Adrenal gland (tissue), 12 donors: ENCODE measurements around the gene CHD1L. TPM values are rescaled to one million over a fixed set of nuclear protein-coding genes. Genes with fewer than 3 reads are reported as not detected.

Source experiments
- DNase-seq, 7 donors: peaks; one replicate each; pipeline ENCODE4 v3.0.0-alpha.2; 2019 to 2020
- H3K27ac ChIP-seq, 5 donors: fragments of 200-600 bp; sonication (generic) in 4 of 5; 1 replicate in 3 of 5; 2 replicates in 2 of 5; pipeline versions ENCODE4 v1.5.1 to v1.8.0; 2016 to 2020; ENCODE audit warnings: mild to moderate bottlenecking in 1 of 5
- H3K27me3 ChIP-seq: fragments of 200-600 bp; 2 replicates; pipeline ENCODE4 v1.8.0; 2021
- H3K36me3 ChIP-seq, 2 donors: fragments of 200-600 bp; replicated peaks in 1 of 2; 1 replicate in 1 of 2; 2 replicates in 1 of 2; pipeline versions ENCODE4 v1.5.1 to v1.8.0; 2018 to 2022
- H3K4me1 ChIP-seq, 2 donors: fragments of 200-600 bp; replicated peaks in 1 of 2; 1 replicate in 1 of 2; 2 replicates in 1 of 2; pipeline versions ENCODE4 v1.5.1 to v1.8.0; 2018 to 2021
- H3K4me3 ChIP-seq, 4 donors: fragments of 200-600 bp; sonication (generic) in 3 of 4; one replicate each; pipeline ENCODE4 v1.5.1; 2016 to 2018
- H3K9me3 ChIP-seq, 3 donors: fragments of 200-600 bp; sonication (generic) in 1 of 3; replicated peaks in 1 of 3; 1 replicate in 2 of 3; 2 replicates in 1 of 3; pipeline versions ENCODE4 v1.5.1 to v1.8.0; 2016 to 2021
- CTCF ChIP-seq, 6 experiments: fragments of 450-650 bp in 4 of 6; fragments of 200-600 bp in 2 of 6; sonication (generic) in 1 of 6; IDR thresholded peaks; 1 replicate in 5 of 6; 2 replicates in 1 of 6; pipeline versions ENCODE4 v1.5.1 to v1.8.0; 2016 to 2021; ENCODE audit warnings: antibody characterized with exemption in 6 of 6, mild to moderate bottlenecking in 2 of 6, moderate library complexity in 1 of 6
- POLR2A ChIP-seq, 2 donors: fragments of 450-650 bp; IDR thresholded peaks; one replicate each; pipeline ENCODE4 v1.6.1; 2017; ENCODE audit warnings: antibody characterized with exemption in 2 of 2, mild to moderate bottlenecking in 2 of 2, moderate library complexity in 1 of 2
- WGBS, 4 donors: extraction: QIAGEN DNeasy Blood & Tissue Kit in 2 of 4; methylation state at CpG; one replicate each; pipeline versions ENCODE4 v1.1.5 to v1.1.7; 2013 to 2017; 5-methylcytosine and 5-hydroxymethylcytosine counted together
- intact Hi-C, 2 donors: fragments of 100-400 bp; cut with DNase I; formaldehyde crosslinking; loops; one replicate each; pipeline versions ENCODE4 v1.14.1 to v1.15.0; 2022 to 2023
- polyA plus RNA-seq, 3 donors: library from polyadenylated mRNA; stranded (reverse); fragments of 200-250 nt in 2 of 3; fragments of 350-450 nt in 1 of 3; fragmentation: Illumina TruSeq in 1 of 3; extraction: RNeasy Lipid Tissue Mini Kit (QIAGEN cat#74804) in 1 of 3; gene quantifications; one replicate each; pipeline ENCODE4 v1.2.3, GENCODE V29; 2013 to 2014
- total RNA-seq, 9 donors: library from RNA; depleted of rRNA in 4 of 9; stranded (reverse); fragments of >200 nt in 4 of 9; fragments of 120-200 nt in 1 of 9; fragmentation: NEBNext Ultra II Directional in 1 of 9; extraction: Animal tissue kit (Norgen Biotek cat#: 25700) in 1 of 9; gene quantifications; one replicate each; pipeline versions ENCODE4 v1.1.0 to v1.2.4, GENCODE V29; 2013 to 2023
- donor health status: healthy with polysubstance abuse.
- donor health status: Bipolar disorder and iron deficiency.
- donor health status: DM: yes; HTN: yes; CAD: no.
- donor health status: DM: no; HTN: no; CAD: no.
- donor health status: DM: no; HTN: no; CAD: no.
- donor health status: DM: yes; HTN: yes; CAD: no.

The CHD1L gene
- total and polyA plus RNA-seq, 12 donors: 11.8 to 28.9 (median 22.6) TPM

- intact Hi-C loops: no loop called here
- no peak for TF ChIP-seq CTCF (IDR thresholded peaks at IDR 0.05)
- TF ChIP-seq POLR2A (IDR thresholded peaks at IDR 0.05): no peak
- Histone ChIP-seq H3K4me3 (no peak overlapping the region), H3K27ac (no peak overlapping the region), H3K4me1 (no peaks in the 10 kb centered on the region), H3K27me3 (no peaks in the 10 kb centered on the region), H3K36me3 (peaks cover 0 to 31% of the 10 kb centered on the region in 2 donors), H3K9me3 (no peaks in the 10 kb centered on the region)
- no peak for DNase-seq
- 79 to 97% (median 84%) methylated on average over 3 of the region's 3 CpGs for WGBS, 4 donors
These were observed 21.8 kb downstream of the CHD1L start for GRCh38 chr1:147264158-147264768.

GRCh38 chr1:147266381-147266780, 23.9 kb downstream of the CHD1L start:
- Histone ChIP-seq H3K27ac (no peak overlapping the region), H3K27me3 (no peaks in the 10 kb centered on the region), H3K9me3 (no peaks in the 10 kb centered on the region), H3K4me1 (no peaks in the 10 kb centered on the region), H3K36me3 (peaks cover 0 to 29% of the 10 kb centered on the region in 2 donors), H3K4me3 (no peak overlapping the region)
- intact Hi-C loops: no loop called here
- TF ChIP-seq POLR2A (IDR thresholded peaks at IDR 0.05) (no peak), CTCF (IDR thresholded peaks at IDR 0.05) (no peak)
- WGBS, 4 donors: 96 to 97% (median 97%) methylated on average over 5 of the region's 5 CpGs
- DNase-seq: no peak

GRCh38 chr1:147267711-147268110, 25.2 kb downstream of the CHD1L start:
- Histone ChIP-seq H3K4me3 (no peak overlapping the region), H3K4me1 (no peaks in the 10 kb centered on the region), H3K9me3 (no peaks in the 10 kb centered on the region), H3K36me3 (peaks cover 0 to 26% of the 10 kb centered on the region in 2 donors), H3K27ac (no peak overlapping the region), H3K27me3 (no peaks in the 10 kb centered on the region)
- TF ChIP-seq CTCF (IDR thresholded peaks at IDR 0.05) (no peak), POLR2A (IDR thresholded peaks at IDR 0.05) (no peak)
- intact Hi-C loops: no loop called here
- DNase-seq: no peak
- 94 to 96% (median 96%) methylated on average over 4 of the region's 4 CpGs for WGBS, 4 donors

- TF ChIP-seq CTCF (IDR thresholded peaks at IDR 0.05) (no peak), POLR2A (IDR thresholded peaks at IDR 0.05) (no peak)
- no peak for DNase-seq
- Histone ChIP-seq H3K4me1 (peaks cover 8 to 14% of the 10 kb centered on the region in 2 donors), H3K36me3 (peaks cover 0 to 27% of the 10 kb centered on the region in 2 donors), H3K27ac (no peak overlapping the region), H3K9me3 (no peaks in the 10 kb centered on the region), H3K4me3 (no peak overlapping the region), H3K27me3 (no peaks in the 10 kb centered on the region)
- WGBS, 4 donors: 58 to 65% (median 59%) methylated on average over 2 of the region's 2 CpGs
- intact Hi-C loops: no loop called here
These were observed 28.2 kb downstream of the CHD1L start for GRCh38 chr1:147270721-147271120.
